Muscle of arm (tissue), 12 donors: Measurements from ENCODE around the gene NCOA3. TPM values are rescaled to one million over a fixed set of nuclear protein-coding genes. Genes with fewer than 3 reads are reported as not detected.
"Not testable (repeated sequence)": the region's sequence is repeated elsewhere in the genome, so short reads cannot be mapped to it uniquely, and the experiment has no call there.

Source experiments
- DNase-seq: peaks from one replicate; pipeline ENCODE4 v3.0.0-alpha.2; 2013
- polyA plus RNA-seq, 12 donors: library from polyadenylated mRNA; unstranded; fragments of 120-200 nt; gene quantifications; one replicate each; pipeline ENCODE4 v1.2.1, GENCODE V29; 2013; ENCODE audit not compliant: insufficient read length in 12 of 12

The NCOA3 gene
- polyA plus RNA-seq, 12 donors = 12.4 to 26.2 (median 15.2) TPM; not detected in 1

GRCh38 chr20:47466704-47467459 lies 34.8 kb upstream of the NCOA3 start:
- DNase-seq = no peak

GRCh38 chr20:47468290-47469050 lies 33.2 kb upstream of the NCOA3 start:
- DNase-seq = no peak

GRCh38 chr20:47475419-47476044 lies 26.2 kb upstream of the NCOA3 start:
- no peak for DNase-seq

- DNase-seq = no peak
These were observed 25.2 kb upstream of the NCOA3 start for GRCh38 chr20:47476452-47476851.

- DNase-seq = no peak
These were observed 22.6 kb upstream of the NCOA3 start for GRCh38 chr20:47479093-47479492.

GRCh38 chr20:47479506-47479905 lies 22.2 kb upstream of the NCOA3 start:
- DNase-seq = no peak

GRCh38 chr20:47480239-47480638 lies 21.4 kb upstream of the NCOA3 start:
- DNase-seq = no peak

GRCh38 chr20:47480705-47481104 lies 21.0 kb upstream of the NCOA3 start:
- no peak for DNase-seq

- no peak for DNase-seq
These were observed 20.1 kb upstream of the NCOA3 start for GRCh38 chr20:47481330-47482216.

GRCh38 chr20:47482705-47483104 lies 19.0 kb upstream of the NCOA3 start:
- no peak for DNase-seq

- no peak for DNase-seq
These were observed 17.4 kb upstream of the NCOA3 start for GRCh38 chr20:47484303-47484702.

- DNase-seq = no peak
These were observed 14.3 kb upstream of the NCOA3 start for GRCh38 chr20:47487175-47487917.

GRCh38 chr20:47489448-47489872 lies 12.2 kb upstream of the NCOA3 start:
- DNase-seq = no peak

- no peak for DNase-seq
These were observed 10.9 kb upstream of the NCOA3 start for GRCh38 chr20:47490795-47491194.

GRCh38 chr20:47492284-47492683 lies 9.4 kb upstream of the NCOA3 start:
- no peak for DNase-seq

GRCh38 chr20:47493175-47493962 lies 8.3 kb upstream of the NCOA3 start:
- DNase-seq = peak; percentile 82

- DNase-seq = no peak
These were observed 7.8 kb upstream of the NCOA3 start for GRCh38 chr20:47493963-47494293.

GRCh38 chr20:47494606-47495005 lies 7.1 kb upstream of the NCOA3 start:
- not testable (repeated sequence) for DNase-seq

GRCh38 chr20:47496118-47496517 lies 5.6 kb upstream of the NCOA3 start:
- DNase-seq = no peak

GRCh38 chr20:47498606-47499005 lies 3.1 kb upstream of the NCOA3 start:
- DNase-seq = no peak
